WTC11 (cell line): ENCODE data around the gene OMD.

ENCODE experiments used
- CTCF ChIP-seq: fragments of 200-600 bp; IDR thresholded peaks from 2 replicates; pipeline ENCODE4 v1.8.0; 2022; ENCODE audit warnings: antibody characterized with exemption
- ETV6 ChIP-seq: sonication (generic); formaldehyde crosslinking; IDR thresholded peaks from 2 replicates; pipeline ENCODE4 v1.8.1; 2022; ENCODE audit warnings: mild to moderate bottlenecking, missing genetic modification reagents
- HMGXB4 ChIP-seq: sonication (generic); formaldehyde crosslinking; IDR thresholded peaks from 2 replicates; pipeline ENCODE4 v1.8.1; 2023; ENCODE audit warnings: mild to moderate bottlenecking, moderate library complexity, missing genetic modification reagents
- IRF2 ChIP-seq: sonication (generic); formaldehyde crosslinking; IDR thresholded peaks from 2 replicates; pipeline ENCODE4 v1.8.0; 2022; ENCODE audit warnings: low read depth, missing genetic modification reagents, borderline replicate concordance
- JUN ChIP-seq: sonication (generic); formaldehyde crosslinking; IDR thresholded peaks from 2 replicates; pipeline ENCODE4 v1.8.0; 2023; ENCODE audit warnings: mild to moderate bottlenecking, missing genetic modification reagents
- NFYB ChIP-seq: sonication (generic); formaldehyde crosslinking; conservative IDR thresholded peaks from 2 replicates; pipeline ENCODE4 v1.8.0; 2022; ENCODE audit warnings: low read depth, missing genetic modification reagents
- NR2C2 ChIP-seq: sonication (generic); formaldehyde crosslinking; IDR thresholded peaks from 2 replicates; pipeline ENCODE4 v1.8.0; 2022; ENCODE audit warnings: mild to moderate bottlenecking, missing genetic modification reagents
- OVOL2 ChIP-seq: fragments of 250-450 bp; sonication (Bioruptor Pico); IDR thresholded peaks from 2 replicates; pipeline ENCODE4 v1.9.0; 2021; ENCODE audit warnings: mild to moderate bottlenecking, borderline replicate concordance
- SP1 ChIP-seq: sonication (generic); formaldehyde crosslinking; conservative IDR thresholded peaks from 2 replicates; pipeline ENCODE4 v1.8.1; 2022; ENCODE audit warnings: missing genetic modification reagents
- TCF7 ChIP-seq: sonication (generic); formaldehyde crosslinking; IDR thresholded peaks from 2 replicates; pipeline ENCODE4 v1.8.0; 2022; ENCODE audit warnings: mild to moderate bottlenecking, low read depth, missing genetic modification reagents, moderate library complexity
- USF2 ChIP-seq: sonication (generic); formaldehyde crosslinking; IDR thresholded peaks from 2 replicates; pipeline ENCODE4 v1.8.1; 2023; ENCODE audit warnings: mild to moderate bottlenecking, missing genetic modification reagents, moderate library complexity
- ZBTB43 ChIP-seq: sonication (generic); formaldehyde crosslinking; IDR thresholded peaks from 2 replicates; pipeline ENCODE4 v1.8.1; 2023; ENCODE audit warnings: mild to moderate bottlenecking, missing genetic modification reagents
- ZNF232 ChIP-seq: sonication (generic); formaldehyde crosslinking; IDR thresholded peaks from 2 replicates; pipeline ENCODE4 v1.8.0; 2022; ENCODE audit warnings: mild to moderate bottlenecking, missing genetic modification reagents
- ZNF512 ChIP-seq: sonication (generic); formaldehyde crosslinking; IDR thresholded peaks from 2 replicates; pipeline ENCODE4 v1.8.1; 2022; ENCODE audit warnings: missing genetic modification reagents, borderline replicate concordance

GRCh38 chr9:92385953-92386352, 38.3 kb downstream of the OMD start:
- TF ChIP-seq CTCF (no peak), ETV6 (CRISPR knock-in tag) (no peak), NR2C2 (CRISPR knock-in tag) (no peak), SP1 (CRISPR knock-in tag) (no peak), OVOL2 (no peak), ZBTB43 (CRISPR knock-in tag) (no peak), TCF7 (no peak), ZNF512 (CRISPR knock-in tag) (no peak), NFYB (no peak), JUN (CRISPR knock-in tag) (no peak), HMGXB4 (CRISPR knock-in tag) (no peak), USF2 (CRISPR knock-in tag) (no peak), IRF2 (CRISPR knock-in tag) (no peak), ZNF232 (CRISPR knock-in tag) (no peak)
